Measurements from ENCODE around the gene SPPL2B. TPM values are rescaled to one million over a fixed set of nuclear protein-coding genes. Genes with fewer than 3 reads are reported as not detected.

The SPPL2B gene
- total RNA-seq, 1 donor from 2014 or later: 20.7 TPM

GRCh38 chr19:2337329-2337707 lies 8.8 kb downstream of the SPPL2B start:
- Histone ChIP-seq H3F3A (ENCODE audit: low read depth) (peaks cover 36% of the 10 kb centered on the region), H4K20me1 (ENCODE audit: low read depth) (peaks cover 43% of the 10 kb centered on the region), H3K36me3 (no peaks in the 10 kb centered on the region), H3K9ac (no peak overlapping the region), H3K27me3 (no peaks in the 10 kb centered on the region), H3K4me1 (peaks cover 3% of the 10 kb centered on the region), H3K4me3 (no peak overlapping the region), H3K4me2 (peak overlapping the region; percentile 4), H3K79me2 (ENCODE audit: low read depth) (peaks cover 51% of the 10 kb centered on the region), H2AFZ (replicated peaks) (no peak overlapping the region), H3K27ac (peak overlapping the region; percentile 78), H3K9me3 (ENCODE audit: low read depth) (no peaks in the 10 kb centered on the region)
- Mint-ChIP-seq H3K27ac (no peak overlapping the region), H3K4me1 (peaks cover 26% of the 10 kb centered on the region), H3K4me3 (no peak overlapping the region), H3K36me3 (peaks cover 6% of the 10 kb centered on the region), H3K27me3 (ENCODE audit: insufficient read depth, low read depth) (peaks cover 4% of the 10 kb centered on the region), H3K9me3 (peaks cover 4% of the 10 kb centered on the region)
- TF ChIP-seq CTCF (IDR thresholded peaks at IDR 0.05) (peak; percentile 40), EZH2 (IDR thresholded peaks at IDR 0.05) (no peak)
- peak; percentile 83 for DNase-seq (ENCODE audit: low spot score)

- Histone ChIP-seq H3F3A (ENCODE audit: low read depth) (peaks cover 36% of the 10 kb centered on the region), H2AFZ (replicated peaks) (no peak overlapping the region), H3K4me3 (no peak overlapping the region), H3K4me2 (no peak overlapping the region), H3K9me3 (ENCODE audit: low read depth) (no peaks in the 10 kb centered on the region), H3K79me2 (ENCODE audit: low read depth) (peaks cover 45% of the 10 kb centered on the region), H3K4me1 (peaks cover 3% of the 10 kb centered on the region), H3K36me3 (no peaks in the 10 kb centered on the region), H3K27ac (no peak overlapping the region), H3K9ac (no peak overlapping the region), H4K20me1 (ENCODE audit: low read depth) (peaks cover 37% of the 10 kb centered on the region), H3K27me3 (no peaks in the 10 kb centered on the region)
- peaks cover 4% of the 10 kb centered on the region for H3K9me3 Mint-ChIP-seq
- no peak overlapping the region for H3K4me3 Mint-ChIP-seq
- no peak for DNase-seq (ENCODE audit: low spot score)
- TF ChIP-seq EZH2 (IDR thresholded peaks at IDR 0.05): no peak
- no peak for TF ChIP-seq CTCF (IDR thresholded peaks at IDR 0.05)
- TF ChIP-seq EZH2phosphoT487 (IDR thresholded peaks at IDR 0.05): no peak
- no peak overlapping the region for H3K27ac Mint-ChIP-seq
- peaks cover 25% of the 10 kb centered on the region for H3K4me1 Mint-ChIP-seq
- peaks cover 5% of the 10 kb centered on the region for H3K27me3 Mint-ChIP-seq (ENCODE audit: insufficient read depth, low read depth)
- peaks cover 6% of the 10 kb centered on the region for H3K36me3 Mint-ChIP-seq
These were observed 9.7 kb downstream of the SPPL2B start for GRCh38 chr19:2338055-2338615.

GRCh38 chr19:2338751-2339643 lies 10.5 kb downstream of the SPPL2B start:
- Histone ChIP-seq H4K20me1 (ENCODE audit: low read depth) (peaks cover 31% of the 10 kb centered on the region), H3K4me1 (peaks cover 3% of the 10 kb centered on the region), H3K27ac (no peak overlapping the region), H3K9ac (no peak overlapping the region), H3K4me3 (no peak overlapping the region), H3F3A (ENCODE audit: low read depth) (peaks cover 29% of the 10 kb centered on the region), H3K36me3 (no peaks in the 10 kb centered on the region), H3K9me3 (ENCODE audit: low read depth) (no peaks in the 10 kb centered on the region), H2AFZ (replicated peaks) (no peak overlapping the region), H3K79me2 (ENCODE audit: low read depth) (peaks cover 37% of the 10 kb centered on the region), H3K4me2 (no peak overlapping the region), H3K27me3 (no peaks in the 10 kb centered on the region)
- H3K4me1 Mint-ChIP-seq: peaks cover 22% of the 10 kb centered on the region
- H3K27me3 Mint-ChIP-seq (ENCODE audit: insufficient read depth, low read depth): peaks cover 5% of the 10 kb centered on the region
- no peak overlapping the region for H3K27ac Mint-ChIP-seq
- DNase-seq (ENCODE audit: low spot score): no peak
- H3K4me3 Mint-ChIP-seq: no peak overlapping the region
- no peak for TF ChIP-seq CTCF (IDR thresholded peaks at IDR 0.05)
- TF ChIP-seq EZH2phosphoT487 (IDR thresholded peaks at IDR 0.05): no peak
- no peak for TF ChIP-seq EZH2 (IDR thresholded peaks at IDR 0.05)
- peaks cover 4% of the 10 kb centered on the region for H3K9me3 Mint-ChIP-seq
- H3K36me3 Mint-ChIP-seq: peaks cover 6% of the 10 kb centered on the region
